NCI-H128 (cell line): Measurements from ENCODE around the gene KCNK2.

ENCODE experiments used
- DNase-seq: peaks from one replicate; lab custom pipeline; 2025; ENCODE audit not compliant: unreplicated experiment; lab: John Stamatoyannopoulos, UW

The KCNK2 gene, protein sequence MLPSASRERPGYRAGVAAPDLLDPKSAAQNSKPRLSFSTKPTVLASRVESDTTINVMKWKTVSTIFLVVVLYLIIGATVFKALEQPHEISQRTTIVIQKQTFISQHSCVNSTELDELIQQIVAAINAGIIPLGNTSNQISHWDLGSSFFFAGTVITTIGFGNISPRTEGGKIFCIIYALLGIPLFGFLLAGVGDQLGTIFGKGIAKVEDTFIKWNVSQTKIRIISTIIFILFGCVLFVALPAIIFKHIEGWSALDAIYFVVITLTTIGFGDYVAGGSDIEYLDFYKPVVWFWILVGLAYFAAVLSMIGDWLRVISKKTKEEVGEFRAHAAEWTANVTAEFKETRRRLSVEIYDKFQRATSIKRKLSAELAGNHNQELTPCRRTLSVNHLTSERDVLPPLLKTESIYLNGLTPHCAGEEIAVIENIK

DNA sequence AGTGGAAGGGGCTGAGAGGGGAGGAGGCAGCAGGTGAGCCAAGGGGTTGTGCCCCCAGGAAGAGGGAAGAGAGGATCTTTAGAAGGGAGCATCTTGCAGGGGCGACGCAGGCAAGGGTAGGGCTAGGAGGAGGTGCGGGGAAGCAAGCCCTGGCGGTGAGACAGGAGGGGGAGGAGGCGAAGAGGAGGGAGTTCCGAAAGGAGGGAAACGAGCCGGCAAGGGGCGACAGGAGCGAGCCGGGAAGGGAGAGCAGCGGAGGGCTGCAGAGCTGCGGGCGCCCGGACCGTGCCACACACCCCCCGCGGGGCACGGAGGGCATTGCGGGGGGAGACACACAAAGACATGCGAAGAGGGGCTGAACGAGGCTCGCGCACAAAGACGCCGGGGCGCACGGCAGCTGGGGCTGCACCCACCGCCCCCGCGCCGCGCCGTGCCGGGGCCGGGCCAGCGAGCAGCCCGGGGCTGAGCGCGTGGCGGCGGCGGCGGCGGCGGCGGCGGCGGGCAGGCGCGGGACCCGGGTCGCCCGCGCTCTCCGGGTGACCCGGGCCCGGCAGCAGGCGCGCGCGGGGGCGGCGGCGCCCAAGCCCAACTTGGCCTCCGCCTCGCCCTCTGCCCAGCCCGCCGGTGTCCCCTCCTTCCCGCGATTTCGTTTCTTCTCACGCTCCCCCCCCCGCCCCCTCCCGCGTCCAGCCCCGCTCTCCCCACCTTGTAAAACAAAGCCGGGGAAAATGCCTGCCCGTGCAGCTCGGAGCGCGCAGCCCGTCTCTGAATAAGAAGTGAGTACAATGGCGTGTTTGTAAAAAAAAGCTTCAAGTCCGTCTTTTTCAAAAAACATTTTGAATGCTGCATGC lies at the start of gene KCNK2:
Gene KCNK2, plus strand, starts transcription at position 206 of the 851 bp plus-strand sequence. CDS start 649 bp downstream, outside the sequence.
- DNase-seq: no peak

DNA sequence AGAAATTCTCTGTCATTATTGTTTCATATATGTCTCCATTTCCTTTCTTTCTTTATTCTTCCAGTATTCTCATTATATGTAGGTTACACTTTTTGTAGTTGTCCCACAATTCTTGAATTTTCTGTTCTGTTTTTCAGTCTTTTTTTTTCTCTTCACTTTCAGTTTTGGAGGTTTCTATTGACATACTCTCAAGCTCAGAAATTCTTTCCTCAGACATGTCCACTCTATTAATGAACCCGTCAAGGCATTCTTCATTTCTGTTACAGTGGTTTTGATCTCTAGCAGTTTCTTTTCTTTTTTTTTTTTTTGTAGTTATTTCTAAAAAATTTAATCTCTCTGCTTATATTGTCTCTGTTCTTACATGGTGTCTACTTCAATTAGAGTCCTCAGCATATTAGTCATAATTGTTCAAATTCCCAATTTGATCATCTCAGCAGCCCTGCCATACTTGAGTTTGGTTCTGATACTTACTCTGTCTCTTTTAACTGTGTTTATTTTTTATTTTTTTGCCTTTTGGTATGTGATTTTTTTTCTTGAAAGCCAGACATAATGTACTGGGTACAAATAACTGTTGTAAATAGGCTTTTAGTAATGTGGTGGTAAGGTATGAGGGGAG lies 49.5 kb upstream of the KCNK2 start:
- DNase-seq: no peak

DNA sequence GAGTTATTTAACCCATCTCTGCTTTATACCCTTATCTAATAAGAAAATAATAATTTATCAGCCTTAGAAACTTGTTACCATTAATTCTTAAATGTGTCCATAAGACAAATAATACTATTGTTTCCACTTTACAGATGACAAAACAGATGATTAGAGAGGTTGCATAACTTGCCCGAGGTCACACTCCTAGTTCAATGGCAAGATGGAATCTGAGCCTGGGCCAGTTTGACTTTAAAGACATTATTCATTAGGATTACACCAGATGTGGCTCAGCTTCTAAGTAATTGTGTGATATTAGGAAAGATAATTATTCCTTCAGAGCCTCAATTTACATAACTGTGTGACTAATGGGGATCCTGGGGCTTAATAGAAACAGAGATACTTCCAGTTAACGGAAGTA lies 42.3 kb upstream of the KCNK2 start:
- DNase-seq: no peak

DNA sequence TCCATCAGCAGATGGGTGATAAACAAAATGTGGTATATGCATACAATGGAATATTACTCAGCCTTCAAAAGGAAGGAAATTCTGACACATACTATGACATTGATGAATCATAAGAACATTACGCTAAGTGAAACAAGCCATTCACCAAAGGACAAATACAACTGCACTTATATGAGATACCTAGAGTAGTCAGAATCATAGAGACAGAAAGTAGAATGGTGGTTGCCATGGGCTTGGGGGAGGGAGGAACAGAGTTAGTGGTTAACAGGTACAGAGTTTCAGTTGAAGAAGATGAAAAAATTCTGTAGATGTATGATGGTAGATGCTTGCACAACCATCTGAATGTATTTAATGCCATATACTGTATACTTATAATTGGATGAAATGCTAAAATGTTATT lies 39.1 kb upstream of the KCNK2 start:
- DNase-seq: no peak

DNA sequence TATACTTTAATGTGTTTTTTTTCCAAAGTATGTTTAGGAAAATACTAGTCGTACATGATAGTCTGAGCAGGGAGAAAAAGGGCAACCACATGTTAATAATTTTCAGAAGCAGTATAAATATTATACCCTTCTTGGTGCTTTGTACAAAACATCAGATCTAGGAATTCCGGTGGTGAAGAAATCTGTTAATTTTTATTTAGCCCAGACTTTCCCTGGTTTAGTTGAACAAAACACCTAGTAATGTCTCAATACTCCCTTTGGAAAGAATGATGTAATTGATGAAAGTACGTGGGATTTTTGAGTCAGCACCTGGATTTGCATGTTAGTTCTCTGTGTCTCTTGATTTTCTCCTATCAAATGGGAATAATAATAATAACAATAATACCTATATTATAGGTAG lies 38.4 kb upstream of the KCNK2 start:
- no peak for DNase-seq

DNA sequence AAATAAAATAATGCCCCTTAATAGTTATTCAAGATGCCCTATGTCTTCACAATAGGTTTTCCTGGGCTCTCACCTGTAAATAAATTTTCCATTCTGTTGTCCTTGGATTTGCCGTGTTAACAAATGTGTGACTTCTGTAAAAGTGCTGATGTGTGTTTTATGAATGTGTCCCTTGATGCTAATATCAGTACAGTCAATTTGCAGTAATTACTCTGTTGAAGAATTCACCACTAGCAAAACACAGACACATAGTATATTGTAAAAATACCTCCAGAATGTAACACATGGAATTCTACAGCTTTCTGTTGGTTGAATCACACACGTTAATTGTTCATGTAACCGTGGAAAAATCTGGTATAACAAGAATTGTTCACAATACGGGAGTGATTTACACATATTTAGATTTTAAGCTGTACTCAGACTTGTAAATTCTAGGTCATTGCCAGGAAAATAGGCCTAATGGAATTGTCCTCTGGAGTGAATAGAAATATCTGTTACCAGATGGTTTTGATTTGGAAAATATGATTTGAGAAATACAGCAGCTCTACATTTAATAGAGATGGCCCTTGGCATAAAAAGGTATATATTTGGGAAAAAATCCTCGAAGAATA lies 36.7 kb upstream of the KCNK2 start:
- DNase-seq: no peak

GRCh38 chr1:215052256-215053015 lies 30.1 kb upstream of the KCNK2 start:
- no peak for DNase-seq

DNA sequence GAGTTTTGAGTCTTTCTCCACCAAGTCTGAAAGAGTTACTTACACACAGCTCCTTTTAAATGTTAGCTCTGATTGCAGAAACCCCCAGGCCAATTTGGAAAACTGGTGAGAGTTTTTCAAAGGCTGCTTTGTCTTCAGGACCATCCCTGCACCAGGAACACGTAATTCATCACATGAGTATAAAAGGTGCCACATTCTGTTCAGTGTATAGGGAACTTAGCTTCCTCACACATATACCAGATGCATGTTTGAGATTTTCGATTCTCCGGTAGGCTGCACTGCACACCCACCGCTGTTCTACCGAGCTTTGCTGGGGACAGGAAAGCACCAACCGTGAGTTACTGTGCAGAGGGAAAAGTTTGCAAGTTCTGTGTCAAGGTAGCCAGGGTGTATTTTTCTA lies 28.3 kb upstream of the KCNK2 start:
- no peak for DNase-seq

- DNase-seq: no peak
These were observed 27.1 kb upstream of the KCNK2 start for GRCh38 chr1:215055281-215055935.

GRCh38 chr1:215056584-215056983 lies 26.0 kb upstream of the KCNK2 start:
- DNase-seq: no peak

GRCh38 chr1:215059947-215060346 lies 22.6 kb upstream of the KCNK2 start:
- DNase-seq: no peak

- DNase-seq: no peak
These were observed 18.2 kb upstream of the KCNK2 start for GRCh38 chr1:215064327-215064726.

DNA sequence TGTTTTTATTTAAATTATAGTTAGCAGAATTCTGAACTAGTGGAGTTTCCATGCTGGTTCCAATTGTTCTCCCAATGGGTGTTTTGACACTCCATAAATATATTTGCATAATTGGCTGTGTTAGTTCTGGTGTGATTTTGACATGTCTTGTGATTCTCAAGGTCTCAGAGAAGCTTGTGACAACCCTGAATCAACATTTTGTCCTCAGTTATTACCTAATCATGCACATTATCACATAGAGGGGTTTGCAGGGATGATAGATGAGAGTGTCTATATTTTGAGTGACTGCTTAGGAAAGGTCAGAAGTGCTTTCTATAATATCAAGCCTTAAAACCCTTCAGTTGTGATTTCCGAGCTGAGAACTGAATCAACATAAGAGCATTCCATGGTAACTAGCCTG lies 11.5 kb upstream of the KCNK2 start:
- no peak for DNase-seq

GRCh38 chr1:215076322-215076721 lies 6.2 kb upstream of the KCNK2 start:
- DNase-seq: no peak

DNA sequence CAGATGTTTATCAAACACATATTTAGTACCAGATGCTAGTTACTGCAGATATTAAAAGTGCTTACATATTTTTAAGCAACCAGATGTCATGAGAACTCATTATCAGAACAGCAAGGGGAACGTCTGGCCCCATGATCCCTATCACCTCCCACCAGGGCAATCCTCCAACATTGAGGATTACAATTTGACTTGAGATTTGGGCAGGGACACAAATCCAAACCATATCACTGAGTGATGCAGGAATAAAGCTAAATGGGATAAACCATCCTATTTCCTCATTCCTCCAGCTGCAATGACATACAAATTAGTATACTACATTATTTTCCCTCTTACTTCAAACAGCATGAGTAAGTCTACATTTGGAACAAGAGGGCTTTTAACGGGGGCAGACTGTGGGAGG lies 3.1 kb upstream of the KCNK2 start:
- DNase-seq: no peak

DNA sequence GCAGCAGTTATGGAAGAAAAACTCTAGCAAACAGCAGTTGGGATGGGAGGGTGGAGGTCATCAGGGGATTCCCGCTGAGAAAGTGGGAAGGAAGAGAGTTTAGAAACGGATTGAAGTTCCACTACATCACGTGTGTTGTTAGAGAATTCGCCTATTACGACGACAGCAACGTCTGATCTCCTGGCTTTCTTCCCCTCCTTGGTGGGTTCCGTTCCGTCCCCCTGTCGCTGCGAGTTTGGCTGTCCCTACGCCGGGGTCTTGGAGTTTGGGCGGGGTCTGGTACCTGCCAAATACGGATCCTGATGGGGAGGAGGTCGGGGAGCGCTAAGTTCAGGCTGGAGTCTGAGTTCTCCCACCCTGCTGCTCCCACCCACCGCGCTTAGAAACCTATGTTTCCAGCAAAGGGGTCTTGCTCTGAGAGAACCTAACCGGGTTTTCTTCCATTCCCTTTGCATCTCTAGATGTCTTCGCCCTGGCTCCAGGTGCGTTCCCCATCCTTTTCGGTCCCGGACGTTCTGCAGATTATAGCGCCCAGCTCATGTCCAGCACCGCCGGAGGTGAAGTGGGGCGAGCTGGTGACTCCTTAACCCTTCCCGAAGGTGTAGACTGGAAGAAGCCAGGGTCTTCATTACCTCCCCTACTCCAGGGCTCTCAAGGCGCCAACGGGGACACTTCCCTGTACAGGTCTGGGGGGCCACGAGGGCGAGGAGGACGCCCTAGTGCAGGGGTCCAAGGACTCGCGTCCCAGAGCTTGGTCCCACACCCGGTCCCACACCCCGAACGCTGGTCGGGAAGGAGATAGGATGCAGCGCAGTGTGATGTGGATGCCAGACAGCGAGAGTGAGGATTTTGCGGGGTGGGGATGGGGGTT lies 641 bp upstream of the KCNK2 start:
- DNase-seq: no peak

DNA sequence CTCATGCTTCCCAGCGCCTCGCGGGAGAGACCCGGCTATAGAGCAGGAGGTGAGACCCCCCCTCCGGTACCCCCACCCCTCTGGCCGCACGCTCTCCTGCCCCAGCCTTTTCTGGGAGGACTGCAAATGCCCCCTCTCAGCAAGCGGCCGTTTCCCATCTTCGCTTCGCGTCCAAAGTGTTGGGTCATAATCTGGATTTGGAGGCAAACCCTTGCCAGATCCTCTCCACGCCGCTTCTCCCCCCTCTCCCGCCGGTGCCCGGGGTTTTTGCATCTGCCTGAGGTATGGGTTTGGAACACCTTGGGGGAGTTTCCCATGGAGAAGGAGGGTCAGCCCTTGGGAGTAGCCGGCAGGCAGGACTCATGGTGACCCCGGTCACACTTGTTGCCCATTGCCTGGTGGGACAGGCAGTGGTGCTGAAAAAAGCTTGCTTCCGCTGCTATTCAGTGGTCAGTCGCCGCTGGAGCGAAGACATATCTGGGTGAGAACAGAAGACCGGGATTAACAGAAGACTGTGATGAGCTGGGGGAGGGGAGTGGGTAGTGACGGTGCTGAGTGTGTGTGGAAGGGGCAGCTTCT lies 935 bp downstream of the KCNK2 start:
- no peak for DNase-seq

- DNase-seq: no peak
These were observed 2.1 kb downstream of the KCNK2 start for GRCh38 chr1:215084621-215085020.

- no peak for DNase-seq
These were observed 5.1 kb downstream of the KCNK2 start for GRCh38 chr1:215087603-215088002.
